GM12878 (cell line): ENCODE measurements around the gene CACNA1H. TPM values are rescaled to one million over a fixed set of nuclear protein-coding genes. Genes with fewer than 3 reads are reported as not detected.

Experiments used
- ATAC-seq: fragments of 200-7000 bp; cut with Tn5 transposase; 3 replicates; pipeline ENCODE4 v1.9.1; 2020; ENCODE audit warnings: mild to moderate bottlenecking, moderate library complexity
- BruUV-seq: library from RNA; stranded (reverse); fragments of 400-500 nt; replicated peaks from 2 replicates; lab custom pipeline; 2021; lab: Mats Ljungman, UMichigan
- CTCF ChIA-PET: fragments of 300-600 bp; sonication (Branson Sonifier 250); formaldehyde crosslinking; extraction: SDS; loops from one replicate; lab custom pipeline; 2021; ENCODE audit warnings: inconsistent platforms; lab: Yijun Ruan, JAX
- POLR2A ChIA-PET: fragments of 350-600 bp; formaldehyde crosslinking; extraction: SDS; loops from one replicate; lab custom pipeline; 2021; ENCODE audit warnings: inconsistent platforms; lab: Charles Lee
- RAD21 ChIA-PET: fragments of 300-600 bp; sonication (Branson Sonifier 250); formaldehyde crosslinking; loops from one replicate; lab custom pipeline; 2023; ENCODE audit warnings: antibody characterized with exemption; ENCODE audit not compliant: unreplicated experiment; lab: Charles Lee
- SMC1A ChIA-PET: fragments of 300-600 bp; sonication (Branson Sonifier 250); formaldehyde crosslinking; loops from one replicate; lab custom pipeline; 2023; ENCODE audit not compliant: unreplicated experiment, uncharacterized antibody; lab: Charles Lee
- DNase-seq: peaks from one replicate; pipeline ENCODE4 v3.0.0-alpha.2; 2011; ENCODE audit warnings: low read depth, low spot score
- FAIRE-seq: peaks from 3 replicates; lab custom pipeline; 2011; peaks lifted over from hg19 to GRCh38; lab: Jason Lieb, UNC
- H2AFZ ChIP-seq: 2 replicates; pipeline ENCODE4 v1.6.0; 2011; ENCODE audit warnings: low read depth, low read length, control low read depth; ENCODE audit not compliant: control insufficient read depth
- H3K27ac ChIP-seq: 2 replicates; pipeline ENCODE4 v1.5.1; 2011; ENCODE audit warnings: control low read depth; ENCODE audit not compliant: control insufficient read depth, insufficient read depth
- H3K27me3 ChIP-seq, 2 experiments: replicated peaks in 1 of 2; 2 replicates each; pipeline versions ENCODE4 v1.6.0 to v1.6.1; 2011; ENCODE audit warnings: low read length in 1 of 2; ENCODE audit not compliant: control insufficient read depth in 2 of 2, insufficient read depth in 2 of 2
- H3K36me3 ChIP-seq, 2 experiments: 2 replicates each; pipeline ENCODE4 v1.5.1; 2011; ENCODE audit warnings: low read length in 1 of 2; ENCODE audit not compliant: control insufficient read depth in 2 of 2, insufficient read depth in 2 of 2
- H3K4me1 ChIP-seq: 2 replicates; pipeline ENCODE4 v1.6.1; 2011; ENCODE audit warnings: mild to moderate bottlenecking, low read length, moderate library complexity, mixed read lengths; ENCODE audit not compliant: control insufficient read depth, insufficient read depth
- H3K4me2 ChIP-seq: 2 replicates; pipeline ENCODE4 v1.6.0; 2011; ENCODE audit warnings: control low read depth; ENCODE audit not compliant: control insufficient read depth, insufficient read depth
- H3K4me3 ChIP-seq: fragments of 200-600 bp; sonication (generic); 2 replicates; pipeline ENCODE4 v1.5.1; 2016
- H3K79me2 ChIP-seq: 2 replicates; pipeline ENCODE4 v1.6.0; 2011; ENCODE audit warnings: low read length; ENCODE audit not compliant: control insufficient read depth, insufficient read depth
- H3K9ac ChIP-seq: 2 replicates; pipeline ENCODE4 v1.8.0; 2011; ENCODE audit warnings: low read length, control low read depth, mixed read lengths; ENCODE audit not compliant: control insufficient read depth, insufficient read depth
- H3K9me3 ChIP-seq: replicated peaks from 3 replicates; pipeline ENCODE4 v1.5.1; 2011; ENCODE audit warnings: mild to moderate bottlenecking, low read length; ENCODE audit not compliant: control insufficient read depth, insufficient read depth
- H4K20me1 ChIP-seq: 2 replicates; pipeline ENCODE4 v1.6.0; 2011; ENCODE audit not compliant: control insufficient read depth, insufficient read depth
- ATF2 ChIP-seq: IDR thresholded peaks from 2 replicates; pipeline ENCODE4 v1.6.1; 2012; ENCODE audit warnings: low read length, inconsistent platforms
- CBFB ChIP-seq: IDR thresholded peaks from 2 replicates; pipeline ENCODE4 v1.6.1; 2016; ENCODE audit warnings: antibody characterized with exemption, low read depth
- CBX3 ChIP-seq: fragments of 200-600 bp; sonication (generic); IDR thresholded peaks from 2 replicates; pipeline ENCODE4 v1.6.1; 2016; ENCODE audit warnings: low read depth, borderline replicate concordance
- EP300 ChIP-seq, 2 experiments: fragments of 150-350 bp in 1 of 2; IDR thresholded peaks; 2 replicates each; pipeline ENCODE4 v1.6.1; 2011 to 2012; ENCODE audit warnings: low read depth in 2 of 2, low read length in 2 of 2, borderline replicate concordance in 1 of 2, improper control_type of control experiment in 1 of 2, inconsistent platforms in 1 of 2; ENCODE audit not compliant: control insufficient read depth in 1 of 2
- IRF4 ChIP-seq: IDR thresholded peaks from 2 replicates; pipeline ENCODE4 v1.6.1; 2011; ENCODE audit warnings: low read depth, low read length
- RCOR1 ChIP-seq: conservative IDR thresholded peaks from 2 replicates; pipeline ENCODE4 v1.6.1; 2012; ENCODE audit warnings: low read depth, low read length, improper control_type of control experiment
- SMC3 ChIP-seq: IDR thresholded peaks from 2 replicates; pipeline ENCODE4 v1.6.1; 2011; ENCODE audit warnings: low read length, improper control_type of control experiment, borderline replicate concordance
- TAF1 ChIP-seq: IDR thresholded peaks from 2 replicates; pipeline ENCODE4 v1.6.1; 2011; ENCODE audit warnings: mild to moderate bottlenecking, low read depth, low read length, borderline replicate concordance
- ZNF592 ChIP-seq: fragments of 450-650 bp; IDR thresholded peaks from 2 replicates; pipeline ENCODE4 v1.6.1; 2017; ENCODE audit warnings: mild to moderate bottlenecking, moderate library complexity
- ZSCAN29 ChIP-seq: fragments of 450-650 bp; IDR thresholded peaks from 2 replicates; pipeline ENCODE4 v1.6.1; 2017; ENCODE audit warnings: mild to moderate bottlenecking, moderate library complexity
- WGBS: methylation state at CpG from one replicate; pipeline ENCODE4 v1.1.6; 2016; ENCODE audit warnings: low lambda C conversion rate; ENCODE audit not compliant: insufficient replicate concordance, insufficient coverage; ENCODE audit errors: missing lambda C conversion rate; 5-methylcytosine and 5-hydroxymethylcytosine counted together
- in situ Hi-C: fragments of 300-500 bp; cut with MboI; formaldehyde crosslinking; loops from 9 replicates; pipeline ENCODE4 v1.14.3; 2018; ENCODE audit warnings: mixed read lengths
- intact Hi-C: fragments of 100-400 bp; cut with micrococcal nuclease; formaldehyde crosslinking; loops from one replicate; pipeline ENCODE4 v1.14.2; 2022; ENCODE audit not compliant: unreplicated experiment
- polyA plus RNA-seq, 11 experiments: library from polyadenylated mRNA; depleted of rRNA in 4 of 11; unstranded in 6 of 11; stranded (reverse) in 5 of 11; fragments of >200 nt; fragmentation: Nextera tagmentation in 4 of 11; fragmentation: Illumina TruSeq in 1 of 11; extraction: Ambion mirVana in 4 of 11; extraction: Trizol in 1 of 11; gene quantifications; 1 replicate in 1 of 11; 2 replicates in 10 of 11; pipeline versions ENCODE4 v1.2.1 to v1.2.3, GENCODE V29; 2011 to 2016; ENCODE audit warnings: inconsistent platforms in 2 of 11, missing spikeins in 2 of 11, low read depth in 1 of 11
- total RNA-seq, 4 experiments: library from RNA; depleted of rRNA in 3 of 4; stranded (reverse); fragments of >200 nt in 3 of 4; fragmentation: Illumina TruSeq in 1 of 4; extraction: Trizol in 1 of 4; gene quantifications; 2 replicates each; pipeline versions ENCODE4 v1.2.1 to v1.2.3, GENCODE V29; 2013 to 2021
- TF ChIP-seq, protein P1 (sequence below): IDR thresholded peaks from 2 replicates; pipeline ENCODE4 v1.6.1; 2011; ENCODE audit warnings: borderline replicate concordance, low read depth, mild to moderate bottlenecking, moderate library complexity, low read length; ENCODE audit not compliant: insufficient read depth, poor library complexity, severe bottlenecking
- TF ChIP-seq, protein P2 (sequence below): fragments of 450-650 bp; IDR thresholded peaks from 2 replicates; pipeline ENCODE4 v1.6.1; 2016; ENCODE audit warnings: mild to moderate bottlenecking

The CACNA1H gene
- total and polyA plus RNA-seq, 10 of the 15 experiments (the other 5 are each of a cell fraction or from before 2014, with no cell fraction given): 0.03 to 0.54 TPM; not detected in 8

DNA sequence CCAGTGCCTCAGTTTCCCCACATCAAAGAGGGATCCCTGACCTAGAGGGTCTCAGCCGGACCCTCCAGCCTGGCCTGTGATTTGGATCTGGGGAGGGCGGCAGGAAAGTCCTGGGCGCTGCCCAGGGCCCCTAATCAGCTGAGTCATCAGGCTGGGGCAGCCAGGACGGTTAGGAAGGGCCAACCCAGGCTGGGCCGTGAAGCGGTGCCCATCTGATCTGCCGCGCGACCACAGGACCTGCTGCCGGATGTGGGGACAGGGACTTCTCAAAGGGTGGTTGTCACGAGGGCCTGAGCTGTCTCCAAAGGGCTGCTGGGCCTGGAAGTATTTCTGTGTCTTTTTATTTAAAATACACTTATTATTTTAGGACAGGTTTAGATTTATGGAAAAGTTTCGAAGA lies 92.0 kb downstream of the CACNA1H start:
- ChIA-PET POLR2A (no interaction called here), SMC1A (no interaction called here), RAD21 (no interaction called here), CTCF (no interaction called here)
- H3K4me1 ChIP-seq: no peaks in the 10 kb centered on the region
- ATAC-seq (no peak), DNase-seq (no peak), FAIRE-seq (no peak)
- H3K79me2 ChIP-seq: no peaks in the 10 kb centered on the region
- no TSS peak for BruUV-seq
- intact Hi-C loops (no loop called here), in situ Hi-C loops (no loop called here)
- no peak overlapping the region for H3K4me3 ChIP-seq
- H3K4me2 ChIP-seq: no peak overlapping the region
- no peaks in the 10 kb centered on the region for H3K9me3 ChIP-seq
- H3K9ac ChIP-seq: no peak overlapping the region
- no peak overlapping the region for H2AFZ ChIP-seq
- WGBS: 32% methylated on average over 11 of the region's 12 CpGs
- no peaks in the 10 kb centered on the region for H3K27me3 ChIP-seq
- H3K36me3 ChIP-seq: no peaks in the 10 kb centered on the region
- H4K20me1 ChIP-seq: no peaks in the 10 kb centered on the region
- no peak overlapping the region for H3K27ac ChIP-seq
- TF ChIP-seq ZSCAN29 (no peak), CBFB (no peak), IRF4 (no peak), CBX3 (no peak), RCOR1 (no peak), TAF1 (no peak), ZNF592 (no peak), SMC3 (no peak), EP300 (IDR thresholded peaks at IDR 0.05; ENCODE audit: borderline replicate concordance in 1 of 2, control insufficient read depth in 1 of 2, low read depth in 2 of 2, low read length in 2 of 2) (no peak), ATF2 (no peak)
- TF ChIP-seq, protein P1, sequence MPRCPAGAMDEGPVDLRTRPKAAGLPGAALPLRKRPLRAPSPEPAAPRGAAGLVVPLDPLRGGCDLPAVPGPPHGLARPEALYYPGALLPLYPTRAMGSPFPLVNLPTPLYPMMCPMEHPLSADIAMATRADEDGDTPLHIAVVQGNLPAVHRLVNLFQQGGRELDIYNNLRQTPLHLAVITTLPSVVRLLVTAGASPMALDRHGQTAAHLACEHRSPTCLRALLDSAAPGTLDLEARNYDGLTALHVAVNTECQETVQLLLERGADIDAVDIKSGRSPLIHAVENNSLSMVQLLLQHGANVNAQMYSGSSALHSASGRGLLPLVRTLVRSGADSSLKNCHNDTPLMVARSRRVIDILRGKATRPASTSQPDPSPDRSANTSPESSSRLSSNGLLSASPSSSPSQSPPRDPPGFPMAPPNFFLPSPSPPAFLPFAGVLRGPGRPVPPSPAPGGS: no peak
- TF ChIP-seq, protein P2, sequence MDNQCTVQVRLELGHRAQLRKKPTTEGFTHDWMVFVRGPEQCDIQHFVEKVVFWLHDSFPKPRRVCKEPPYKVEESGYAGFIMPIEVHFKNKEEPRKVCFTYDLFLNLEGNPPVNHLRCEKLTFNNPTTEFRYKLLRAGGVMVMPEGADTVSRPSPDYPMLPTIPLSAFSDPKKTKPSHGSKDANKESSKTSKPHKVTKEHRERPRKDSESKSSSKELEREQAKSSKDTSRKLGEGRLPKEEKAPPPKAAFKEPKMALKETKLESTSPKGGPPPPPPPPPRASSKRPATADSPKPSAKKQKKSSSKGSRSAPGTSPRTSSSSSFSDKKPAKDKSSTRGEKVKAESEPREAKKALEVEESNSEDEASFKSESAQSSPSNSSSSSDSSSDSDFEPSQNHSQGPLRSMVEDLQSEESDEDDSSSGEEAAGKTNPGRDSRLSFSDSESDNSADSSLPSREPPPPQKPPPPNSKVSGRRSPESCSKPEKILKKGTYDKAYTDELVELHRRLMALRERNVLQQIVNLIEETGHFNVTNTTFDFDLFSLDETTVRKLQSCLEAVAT: no peak
